ENCODE measurements around the gene ENPP5. TPM values are rescaled to one million over a fixed set of nuclear protein-coding genes. Genes with fewer than 3 reads are reported as not detected.

ENPP5 gene
- total and polyA plus RNA-seq, 2 donors (not counting 1 experiment from before 2014, with no cell fraction given), result 0.13 to 1.0 TPM

DNA sequence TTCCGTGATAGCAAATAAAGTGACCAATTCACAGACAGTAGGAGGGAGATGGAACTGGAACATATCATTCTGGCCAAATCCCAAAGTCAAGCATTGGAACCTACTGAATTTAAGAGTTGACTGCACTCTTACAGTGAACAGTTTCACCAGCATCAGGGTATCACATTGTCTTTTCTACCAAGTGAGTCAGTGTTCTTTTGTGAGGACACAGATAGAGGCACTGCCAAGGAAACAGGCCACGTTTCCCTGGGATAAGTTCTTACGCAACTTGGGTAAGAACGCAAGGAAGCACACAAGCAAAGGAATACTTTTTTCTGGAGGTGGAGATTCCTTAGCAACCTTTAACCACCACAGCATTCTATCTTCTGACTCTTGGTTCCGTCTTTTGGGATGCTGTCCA, 28.6 kb upstream of the ENPP5 start:
- no peaks in the 10 kb centered on the region for H3K36me3 ChIP-seq (replicated peaks in 1 of 2; ENCODE audit: control extremely low read depth in 1 of 2, control insufficient read depth in 1 of 2, extremely low read depth in 1 of 2, insufficient read depth in 2 of 2, low read length in 1 of 2)
- intact Hi-C loops (cut with micrococcal nuclease), result no loop called here
- ChIA-PET POLR2A (no interaction called here), CTCF (interaction anchor here (0.6 to 1.3 kb wide), 2 partner anchors 22 to 109 kb away, joined by 3 read pairs; no protein-coding TSS in a partner anchor)
- Mint-ChIP-seq H3K9me3 (ENCODE audit: insufficient read depth) (no peaks in the 10 kb centered on the region), H3K27ac (no peak overlapping the region), H3K27me3 (no peaks in the 10 kb centered on the region), H3K4me3 (no peak overlapping the region), H3K4me1 (no peaks in the 10 kb centered on the region)
- no peak for TF ChIP-seq EZH2 (IDR thresholded peaks at IDR 0.05; ENCODE audit: borderline replicate concordance, insufficient read depth, low read depth, low read length, poor library complexity, severe bottlenecking)
- TF ChIP-seq, protein P1, sequence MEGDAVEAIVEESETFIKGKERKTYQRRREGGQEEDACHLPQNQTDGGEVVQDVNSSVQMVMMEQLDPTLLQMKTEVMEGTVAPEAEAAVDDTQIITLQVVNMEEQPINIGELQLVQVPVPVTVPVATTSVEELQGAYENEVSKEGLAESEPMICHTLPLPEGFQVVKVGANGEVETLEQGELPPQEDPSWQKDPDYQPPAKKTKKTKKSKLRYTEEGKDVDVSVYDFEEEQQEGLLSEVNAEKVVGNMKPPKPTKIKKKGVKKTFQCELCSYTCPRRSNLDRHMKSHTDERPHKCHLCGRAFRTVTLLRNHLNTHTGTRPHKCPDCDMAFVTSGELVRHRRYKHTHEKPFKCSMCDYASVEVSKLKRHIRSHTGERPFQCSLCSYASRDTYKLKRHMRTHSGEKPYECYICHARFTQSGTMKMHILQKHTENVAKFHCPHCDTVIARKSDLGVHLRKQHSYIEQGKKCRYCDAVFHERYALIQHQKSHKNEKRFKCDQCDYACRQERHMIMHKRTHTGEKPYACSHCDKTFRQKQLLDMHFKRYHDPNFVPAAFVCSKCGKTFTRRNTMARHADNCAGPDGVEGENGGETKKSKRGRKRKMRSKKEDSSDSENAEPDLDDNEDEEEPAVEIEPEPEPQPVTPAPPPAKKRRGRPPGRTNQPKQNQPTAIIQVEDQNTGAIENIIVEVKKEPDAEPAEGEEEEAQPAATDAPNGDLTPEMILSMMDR (IDR thresholded peaks at IDR 0.05), result no peak
- peaks cover 0 to 3% (median 0%) of the 10 kb centered on the region in 4 experiments for H3K27me3 ChIP-seq (replicated peaks in 1 of 4; ENCODE audit: control extremely low read depth in 1 of 4, control insufficient read depth in 3 of 4, insufficient read depth in 4 of 4, low read length in 3 of 4)
- no peaks in the 10 kb centered on the region for H4K20me1 ChIP-seq (ENCODE audit: control insufficient read depth, insufficient read depth, low read length, poor library complexity, severe bottlenecking)
- H3K9ac ChIP-seq (ENCODE audit: low read length), result no peak overlapping the region
- DNase-seq, result no peak
- no peak overlapping the region for H3K4me2 ChIP-seq (replicated peaks; ENCODE audit: low read depth, low read length, poor library complexity, severe bottlenecking)
- no peaks in the 10 kb centered on the region for H3K9me3 ChIP-seq (ENCODE audit: control extremely low read depth in 1 of 3, control insufficient read depth in 2 of 3, insufficient read depth in 1 of 3, low read length in 2 of 3)
- no peak overlapping the region for H3K4me3 ChIP-seq (ENCODE audit: control extremely low read depth in 1 of 5, extremely low read depth in 1 of 5, insufficient read depth in 1 of 5, low read depth in 2 of 5, low read length in 4 of 5)
- no peak overlapping the region for H2AFZ ChIP-seq (ENCODE audit: insufficient read depth, low read depth, low read length, poor library complexity, severe bottlenecking)
- H3K4me1 ChIP-seq (ENCODE audit: control insufficient read depth in 2 of 2, insufficient read depth in 2 of 2, low read length in 2 of 2), result no peaks in the 10 kb centered on the region
- no peak overlapping the region for H3K27ac ChIP-seq (ENCODE audit: low read length in 2 of 2)
- WGBS (ENCODE audit: insufficient coverage), result 94% methylated on average over 3 of the region's 5 CpGs
- ATAC-seq (ENCODE audit: low read depth), result no peak
- H3K79me2 ChIP-seq (ENCODE audit: control insufficient read depth, insufficient read depth, low read length), result no peaks in the 10 kb centered on the region

DNA sequence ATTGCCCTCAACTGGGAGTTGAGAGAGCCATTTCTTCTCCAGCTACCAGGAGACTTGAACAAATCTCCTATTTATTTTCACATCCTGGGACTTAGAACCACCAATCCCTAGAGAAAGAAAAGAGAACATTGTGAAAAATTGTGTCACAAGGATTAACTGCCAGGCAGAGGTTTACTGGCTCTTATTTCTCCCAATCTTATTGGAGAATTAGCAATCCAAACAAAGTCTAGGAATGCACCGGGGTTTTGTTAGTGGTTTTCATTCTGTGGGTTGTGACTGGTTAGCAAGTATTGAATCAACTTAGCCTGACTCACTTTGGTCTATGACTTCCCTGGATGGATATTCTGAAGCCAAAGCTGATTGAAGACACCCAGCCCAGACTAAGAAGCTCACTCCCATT, 21.2 kb upstream of the ENPP5 start:
- no peak overlapping the region for H3K4me3 Mint-ChIP-seq
- H2AFZ ChIP-seq (ENCODE audit: insufficient read depth, low read depth, low read length, poor library complexity, severe bottlenecking), result no peak overlapping the region
- WGBS (ENCODE audit: insufficient coverage), result no CpG with 5 or more reads among the region's 1 CpG

More for the DNA sequence above, 21.2 kb upstream of the ENPP5 start:
- no peaks in the 10 kb centered on the region for H4K20me1 ChIP-seq (ENCODE audit: control insufficient read depth, insufficient read depth, low read length, poor library complexity, severe bottlenecking)
- DNase-seq (no peak), ATAC-seq (ENCODE audit: low read depth) (no peak)
- intact Hi-C loops (cut with micrococcal nuclease), result no loop called here
- no peak overlapping the region for H3K9ac ChIP-seq (ENCODE audit: low read length)
- CTCF ChIA-PET, result no interaction called here
- Mint-ChIP-seq H3K4me1 (no peaks in the 10 kb centered on the region), H3K27ac (no peak overlapping the region), H3K27me3 (peaks cover 17% of the 10 kb centered on the region), H3K9me3 (ENCODE audit: insufficient read depth) (no peaks in the 10 kb centered on the region)
- no peak for TF ChIP-seq EZH2 (IDR thresholded peaks at IDR 0.05; ENCODE audit: borderline replicate concordance, insufficient read depth, low read depth, low read length, poor library complexity, severe bottlenecking)
- TF ChIP-seq, protein P1 (IDR thresholded peaks at IDR 0.05), result no peak
- no peaks in the 10 kb centered on the region for H3K9me3 ChIP-seq (ENCODE audit: control extremely low read depth in 1 of 3, control insufficient read depth in 2 of 3, insufficient read depth in 1 of 3, low read length in 2 of 3)
- H3K79me2 ChIP-seq (ENCODE audit: control insufficient read depth, insufficient read depth, low read length), result no peaks in the 10 kb centered on the region
- no peak overlapping the region for H3K4me3 ChIP-seq (ENCODE audit: control extremely low read depth in 1 of 5, extremely low read depth in 1 of 5, insufficient read depth in 1 of 5, low read depth in 2 of 5, low read length in 4 of 5)
- peaks cover 0 to 4% (median 0%) of the 10 kb centered on the region in 4 experiments for H3K27me3 ChIP-seq (replicated peaks in 1 of 4; ENCODE audit: control extremely low read depth in 1 of 4, control insufficient read depth in 3 of 4, insufficient read depth in 4 of 4, low read length in 3 of 4)
- H3K27ac ChIP-seq (ENCODE audit: low read length in 2 of 2), result no peak overlapping the region
- H3K4me2 ChIP-seq (replicated peaks; ENCODE audit: low read depth, low read length, poor library complexity, severe bottlenecking), result no peak overlapping the region
- H3K4me1 ChIP-seq (ENCODE audit: control insufficient read depth in 2 of 2, insufficient read depth in 2 of 2, low read length in 2 of 2), result no peaks in the 10 kb centered on the region
- no peaks in the 10 kb centered on the region for H3K36me3 ChIP-seq (replicated peaks in 1 of 2; ENCODE audit: control extremely low read depth in 1 of 2, control insufficient read depth in 1 of 2, extremely low read depth in 1 of 2, insufficient read depth in 2 of 2, low read length in 1 of 2)
- POLR2A ChIA-PET, result no interaction called here

Measured in B cell (primary cell).